Retina (tissue), 1 donor: ENCODE measurements around the gene JAG2.
"Not testable (repeated sequence)": the region's sequence is repeated elsewhere in the genome, so short reads cannot be mapped to it uniquely, and the experiment has no call there.

Experiments used
- DNase-seq: peaks from one replicate; pipeline ENCODE4 v3.0.0-alpha.2; 2016

JAG2 gene

DNA sequence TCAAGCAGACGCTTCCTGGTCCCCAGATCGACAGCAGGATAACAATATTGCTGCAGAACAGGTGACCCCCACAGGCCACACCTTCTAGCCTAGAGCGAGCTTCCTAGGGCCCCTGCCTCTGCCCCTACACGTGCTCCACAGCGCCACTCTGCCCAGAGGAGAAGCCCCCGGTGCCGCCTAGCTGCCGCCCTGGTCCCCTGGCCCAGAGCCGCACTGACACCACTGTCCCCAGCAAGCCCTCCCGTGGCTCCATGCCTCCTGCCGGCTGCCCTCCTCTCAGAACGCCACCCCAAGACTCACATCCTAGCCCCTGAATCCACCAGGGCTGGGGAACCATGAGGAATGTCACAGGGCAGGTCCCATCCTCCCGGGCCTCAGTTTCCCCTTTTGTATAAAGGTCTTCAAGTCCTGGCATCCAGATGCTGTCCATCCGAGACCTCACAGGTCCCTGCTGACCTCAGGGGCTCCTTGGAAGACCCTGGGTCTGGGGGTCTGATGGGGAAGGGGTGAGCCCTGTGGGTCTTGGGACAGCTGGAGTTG, 31.0 kb downstream of the JAG2 start:
- no peak for DNase-seq

GRCh38 chr14:105136401-105137322, 31.9 kb downstream of the JAG2 start:
- DNase-seq: no peak

DNA sequence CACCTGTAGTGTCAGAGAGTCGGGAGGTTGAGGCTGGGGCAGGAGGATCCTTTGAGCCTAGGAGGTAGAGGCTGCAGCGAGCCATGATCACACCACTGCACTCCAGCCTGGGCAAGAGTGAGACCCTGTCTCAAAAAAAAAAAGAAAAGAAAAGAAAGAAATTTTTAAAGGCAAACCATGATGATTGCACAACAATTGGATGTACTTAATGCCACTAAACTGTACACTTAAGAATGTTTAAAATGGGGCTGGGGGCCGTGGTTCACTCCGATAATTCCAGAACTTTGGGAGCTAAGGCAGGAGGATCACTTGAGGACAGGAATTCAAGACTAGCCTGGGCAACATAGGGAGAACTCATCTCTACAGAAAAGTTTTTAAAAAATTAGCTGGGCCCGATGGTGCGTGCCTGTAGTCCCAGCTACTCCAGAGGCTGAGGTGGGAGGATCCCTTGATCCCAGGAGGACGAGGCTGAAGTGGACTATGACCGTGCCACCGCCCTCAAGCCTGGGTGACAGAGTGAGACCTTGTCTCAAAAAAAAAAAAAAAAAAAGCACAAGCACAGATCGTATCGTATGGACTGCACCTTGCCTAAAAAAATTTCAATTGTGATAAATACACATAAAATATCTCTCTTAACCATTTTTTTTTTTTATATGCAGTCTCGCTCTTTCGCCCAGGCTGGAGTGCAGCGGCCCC, 32.7 kb downstream of the JAG2 start:
- DNase-seq: no peak

- DNase-seq: no peak
Measured at GRCh38 chr14:105132921-105133654, 35.5 kb downstream of the JAG2 start.

DNA sequence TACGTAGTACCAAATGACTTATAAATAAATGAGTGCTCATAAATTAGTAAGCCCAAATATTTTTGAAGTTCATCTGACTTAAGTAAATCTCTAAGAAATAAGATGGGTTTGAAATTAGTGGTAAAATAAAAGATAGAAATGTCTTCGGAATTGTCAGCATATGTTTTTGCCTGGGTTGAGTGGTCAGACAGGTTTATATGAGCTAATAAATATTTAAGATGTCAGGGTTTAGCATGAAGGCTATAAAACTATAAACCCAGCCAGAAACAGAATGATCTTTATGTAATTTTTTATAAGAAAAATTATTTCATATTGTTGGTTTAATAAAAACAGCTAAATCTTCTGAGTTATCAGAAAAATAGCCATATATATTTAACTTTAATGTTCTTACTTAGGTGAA, 37.3 kb downstream of the JAG2 start:
- no peak for DNase-seq

- no peak for DNase-seq
Measured at GRCh38 chr14:105128059-105128458, 40.5 kb downstream of the JAG2 start.

GRCh38 chr14:105126981-105127329, 41.6 kb downstream of the JAG2 start:
- DNase-seq: no peak

DNA sequence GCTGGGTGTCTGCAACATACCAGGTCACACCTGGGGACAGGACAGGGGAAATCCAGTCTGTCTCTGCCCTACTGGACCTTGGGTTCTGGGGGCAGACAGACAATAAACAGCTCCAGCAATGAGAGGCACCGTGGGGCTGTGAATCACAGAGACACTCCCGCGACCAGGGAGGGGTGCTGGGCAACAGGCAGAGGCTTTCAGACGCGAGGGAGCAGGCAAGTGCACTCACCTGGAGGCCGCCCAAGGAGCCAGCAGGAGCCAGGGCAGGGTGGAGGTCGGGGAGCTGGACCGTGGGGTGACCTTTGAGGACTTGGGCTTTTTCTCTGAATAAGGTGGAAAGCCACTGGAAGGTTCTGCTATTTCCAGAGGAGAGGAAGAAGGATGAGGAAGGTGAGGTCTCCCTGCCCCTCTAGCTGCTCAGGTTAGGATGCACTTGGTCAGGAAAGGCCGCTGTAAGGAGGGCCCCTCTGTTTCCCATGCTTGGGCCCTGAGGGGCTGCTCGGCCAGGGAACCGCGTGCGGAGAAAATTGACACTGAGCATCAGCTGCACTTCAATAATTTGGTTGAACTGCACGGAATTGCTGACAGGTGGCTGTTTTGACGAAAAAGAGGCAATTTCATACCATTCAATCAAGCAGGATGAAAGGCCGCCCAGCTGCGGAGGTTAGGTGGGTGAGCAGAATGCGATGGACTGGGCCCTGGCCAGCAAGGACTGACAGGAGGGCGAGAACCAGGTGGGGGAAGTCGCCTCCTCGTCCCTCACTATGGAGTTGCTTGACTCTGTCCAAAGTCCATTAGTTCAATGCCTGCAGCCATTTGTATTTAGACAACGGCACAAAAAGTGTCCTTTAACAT, 42.2 kb downstream of the JAG2 start:
- no peak for DNase-seq

DNA sequence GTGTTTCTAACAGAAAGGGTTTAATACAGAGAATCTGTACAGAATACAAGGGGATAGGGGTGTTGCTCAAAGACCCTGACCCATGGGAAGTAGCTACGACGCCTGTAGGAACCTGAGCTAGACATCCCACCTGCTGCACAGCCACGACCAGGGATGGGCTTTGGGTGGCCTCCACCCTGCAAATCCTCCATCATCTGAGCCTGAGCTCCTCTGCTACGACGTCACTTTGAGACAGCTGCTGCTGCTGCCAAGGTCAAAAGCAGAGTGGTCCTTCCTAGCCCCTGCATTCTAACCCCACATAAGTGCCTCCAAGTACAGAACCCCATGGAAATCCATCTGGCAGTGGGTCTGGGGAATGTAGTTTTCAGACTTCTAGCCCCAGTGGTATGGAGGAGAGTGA, 43.8 kb downstream of the JAG2 start:
- no peak for DNase-seq

DNA sequence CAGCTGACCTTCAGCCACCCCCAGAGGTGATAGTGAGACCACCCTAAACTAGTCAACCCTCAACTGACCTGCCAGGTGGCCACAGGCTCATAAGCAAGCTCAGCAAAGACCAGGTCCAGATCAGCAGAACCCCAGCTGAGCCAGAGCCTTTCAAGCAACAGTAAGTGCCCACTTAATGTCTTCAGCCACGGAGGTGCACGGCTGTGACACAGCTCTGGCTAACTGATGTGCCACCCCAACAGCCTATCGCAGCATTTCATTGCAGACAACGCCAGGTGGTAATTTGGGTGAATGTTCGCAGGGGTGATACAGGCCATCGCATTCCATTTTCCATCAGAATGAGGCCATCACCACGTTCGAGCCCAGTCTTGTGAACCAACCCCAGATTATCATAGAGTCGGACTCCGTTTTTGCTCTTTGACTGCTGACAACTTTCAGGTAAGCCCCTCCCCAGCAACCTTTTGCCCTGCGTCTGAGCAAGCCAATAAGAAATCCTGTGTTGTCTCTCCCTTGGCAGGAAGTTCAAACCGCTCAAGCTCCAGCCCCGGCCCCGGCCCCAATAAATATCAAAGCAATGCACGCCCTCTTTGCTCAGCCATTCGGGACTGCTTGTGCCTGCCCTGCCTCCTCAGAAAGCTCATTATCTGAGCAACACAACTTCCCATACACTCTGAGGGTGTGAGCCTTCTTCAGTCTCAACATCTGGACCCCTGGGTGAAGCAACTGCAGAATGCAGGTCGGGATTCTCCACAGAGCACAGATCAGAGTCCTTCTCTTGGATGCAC, 44.4 kb downstream of the JAG2 start:
- DNase-seq: no peak

DNA sequence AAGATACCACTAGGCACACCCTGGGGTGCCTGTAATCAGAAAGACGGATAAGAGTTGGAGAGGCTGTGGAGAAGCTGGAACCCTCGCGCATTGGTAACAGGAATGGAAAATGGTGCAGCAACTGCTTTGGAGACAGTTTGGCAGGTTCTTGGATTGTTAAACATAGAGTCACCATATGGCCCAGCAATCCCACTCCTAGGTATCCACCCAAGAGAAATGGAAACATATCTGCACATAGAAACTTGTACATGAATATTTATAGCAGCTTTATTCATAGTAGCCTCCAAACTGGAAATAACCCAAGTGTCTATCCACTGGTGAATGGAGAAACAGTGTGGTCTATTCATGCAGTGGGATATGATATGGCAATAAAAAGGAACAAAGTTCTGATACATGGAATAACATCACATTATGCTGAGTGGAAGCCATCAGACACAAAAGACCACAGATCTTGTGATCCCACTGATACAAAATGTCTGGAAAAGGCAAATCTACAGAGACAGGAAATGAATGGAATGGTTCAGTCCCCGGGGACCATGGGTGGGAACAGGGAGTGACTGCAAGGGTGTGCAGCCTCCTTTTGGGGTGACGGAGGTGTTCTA, 45.4 kb downstream of the JAG2 start:
- DNase-seq: no peak

- DNase-seq: no peak
Measured at GRCh38 chr14:105120056-105120455, 48.5 kb downstream of the JAG2 start.

GRCh38 chr14:105119408-105120025, 49.1 kb downstream of the JAG2 start:
- no peak for DNase-seq

- DNase-seq: no peak
Measured at GRCh38 chr14:105118646-105119407, 49.7 kb downstream of the JAG2 start.

DNA sequence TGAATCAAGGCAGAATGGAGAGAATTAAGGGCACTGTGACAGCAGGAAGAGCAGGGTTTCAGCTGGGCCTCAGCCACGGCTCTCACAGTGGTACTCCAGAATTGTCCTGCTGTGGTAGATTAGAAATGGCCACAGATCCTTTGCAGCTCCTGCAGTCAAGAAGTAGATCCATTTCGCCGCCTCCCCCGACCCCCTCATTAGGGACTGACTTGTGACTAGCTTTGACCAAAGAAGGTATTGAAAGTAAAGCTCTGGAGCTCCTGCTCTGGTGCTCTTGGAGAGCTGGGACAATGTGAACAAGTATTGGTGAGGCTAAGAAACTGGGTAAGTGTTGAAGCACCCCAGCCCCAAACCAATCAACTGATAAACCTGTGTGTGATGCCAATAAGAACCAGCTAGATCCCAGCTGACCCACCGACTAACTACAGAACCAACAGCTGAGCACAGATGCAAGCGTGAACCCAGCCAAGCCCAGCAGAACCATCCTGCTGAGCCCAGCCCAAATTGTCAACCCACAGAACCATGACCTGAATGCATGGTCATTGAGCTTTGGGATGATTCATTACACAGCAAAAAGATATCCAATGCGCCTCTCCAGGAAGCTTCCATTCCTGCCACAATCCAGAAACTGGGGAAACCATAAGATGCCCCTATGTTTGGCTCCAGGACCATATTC, 50.7 kb downstream of the JAG2 start:
- DNase-seq: no peak

- no peak for DNase-seq
Measured at GRCh38 chr14:105117257-105117646, 51.3 kb downstream of the JAG2 start.

DNA sequence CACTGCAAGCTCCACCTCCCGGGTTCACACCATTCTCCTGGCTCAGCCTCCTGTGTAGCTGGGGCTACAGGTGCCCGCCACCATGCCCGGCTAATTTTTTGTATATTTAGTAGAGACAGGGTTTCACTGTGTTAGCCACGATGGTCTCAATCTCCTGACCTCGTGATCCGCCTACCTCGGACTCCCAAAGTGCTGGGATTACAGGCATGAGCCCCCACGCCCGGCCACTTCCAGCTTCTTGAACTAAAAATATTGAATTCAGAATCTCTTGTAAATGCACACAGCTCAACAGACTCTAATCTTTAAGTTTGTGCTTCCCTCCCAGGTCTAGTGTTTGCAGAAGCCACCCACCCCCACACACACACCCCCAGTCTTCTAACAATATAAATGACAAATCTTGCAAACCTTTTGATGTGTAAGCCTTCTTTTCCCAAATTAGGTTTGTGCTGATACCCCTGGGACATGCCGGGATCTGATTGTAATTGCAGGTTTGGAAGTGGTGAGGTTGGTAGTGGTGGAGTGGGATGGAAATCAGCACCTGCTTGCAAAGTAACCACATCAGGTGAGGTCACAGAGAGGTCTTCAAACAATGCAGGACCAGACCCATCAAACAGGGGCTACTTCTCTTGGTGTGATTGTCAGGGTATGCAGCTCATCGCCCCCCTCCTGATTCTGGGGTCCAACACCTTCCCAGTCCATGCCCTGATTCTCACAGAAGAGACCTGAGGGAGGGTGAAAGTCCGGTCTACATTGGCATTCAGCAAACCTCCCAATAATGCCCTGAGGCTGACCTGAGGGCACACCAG, 51.9 kb downstream of the JAG2 start:
- no peak for DNase-seq

DNA sequence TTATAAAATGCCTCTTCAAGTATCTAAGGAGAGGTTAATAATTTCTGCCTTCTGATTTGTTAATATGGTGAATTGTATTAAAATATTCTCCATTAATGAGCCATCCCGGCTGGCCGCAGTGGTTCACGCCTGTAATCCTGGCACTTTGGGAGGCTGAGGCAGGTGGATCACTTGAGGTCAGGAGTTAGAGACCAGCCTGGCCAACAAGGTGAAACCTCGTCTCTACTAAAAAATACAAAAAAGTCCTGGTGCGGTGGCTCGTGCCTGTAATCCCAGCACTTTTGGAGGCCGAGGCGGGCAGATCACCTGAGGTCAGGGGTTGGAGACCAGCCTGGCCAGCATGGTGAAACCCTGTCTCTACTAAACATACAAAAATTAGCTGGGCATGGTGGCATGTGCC, 59.3 kb downstream of the JAG2 start:
- not testable (repeated sequence) for DNase-seq

DNA sequence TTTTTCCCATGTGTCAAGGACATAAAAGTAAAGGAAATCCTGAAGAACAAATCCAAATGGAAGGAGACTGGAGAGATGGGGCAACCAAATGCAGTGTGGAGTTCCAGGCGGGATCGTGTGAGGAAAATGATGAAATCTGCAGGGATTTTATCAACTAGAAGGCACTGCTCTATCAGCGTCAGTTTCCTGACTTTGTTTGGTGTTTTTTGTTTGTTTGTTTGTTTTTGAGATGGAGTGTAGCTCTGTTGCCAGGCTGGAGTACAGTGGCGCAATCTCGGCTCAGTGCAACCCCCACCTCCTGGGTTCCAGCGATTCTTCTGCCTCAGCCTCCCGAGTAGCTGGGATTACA, 60.1 kb downstream of the JAG2 start:
- no peak for DNase-seq
